Cardiac fibroblast (primary cell): ENCODE measurements around the gene SEC23A.

ENCODE experiments used
- DNase-seq, 2 donors: peaks; one replicate each; pipeline versions ENCODE4 v3.0.0 to v3.0.0-alpha.2; 2010; ENCODE audit warnings: low read depth in 2 of 2
- H3K4me3 ChIP-seq, 2 donors: replicated peaks in 1 of 2; 1 replicate in 1 of 2; 2 replicates in 1 of 2; pipeline ENCODE4 v1.5.1; 2011; ENCODE audit warnings: low read depth in 2 of 2, low read length in 2 of 2, mild to moderate bottlenecking in 2 of 2, moderate library complexity in 1 of 2
- CTCF ChIP-seq: IDR thresholded peaks from one replicate; pipeline ENCODE4 v1.5.1; 2011; ENCODE audit warnings: low read depth, mild to moderate bottlenecking, low read length, inconsistent platforms

The SEC23A gene

GRCh38 chr14:38982837-38983236 lies 120.2 kb downstream of the SEC23A start:
- H3K4me3 ChIP-seq, result no peak overlapping the region
- TF ChIP-seq CTCF, result no peak
- no peak for DNase-seq

- DNase-seq, result no peak
- no peak for TF ChIP-seq CTCF
Observed at GRCh38 chr14:38982278-38982677, 120.8 kb downstream of the SEC23A start.

More at GRCh38 chr14:38982278-38982677, 120.8 kb downstream of the SEC23A start:
- H3K4me3 ChIP-seq, result no peak overlapping the region
